Breast epithelium (tissue), 3 donors: ENCODE results near the gene MAP3K21.

Experiments used
- POLR2AphosphoS5 ChIP-seq, 3 donors: sonication (generic); formaldehyde crosslinking; IDR thresholded peaks; one replicate each; pipeline ENCODE4 v1.6.1; 2017; ENCODE audit warnings: antibody characterized with exemption in 3 of 3
- TF ChIP-seq, protein P1 (sequence below), 3 donors: fragments of 450-650 bp; IDR thresholded peaks; one replicate each; pipeline ENCODE4 v1.5.1; 2016 to 2017; ENCODE audit warnings: antibody characterized with exemption in 3 of 3, mild to moderate bottlenecking in 3 of 3, moderate library complexity in 3 of 3

DNA sequence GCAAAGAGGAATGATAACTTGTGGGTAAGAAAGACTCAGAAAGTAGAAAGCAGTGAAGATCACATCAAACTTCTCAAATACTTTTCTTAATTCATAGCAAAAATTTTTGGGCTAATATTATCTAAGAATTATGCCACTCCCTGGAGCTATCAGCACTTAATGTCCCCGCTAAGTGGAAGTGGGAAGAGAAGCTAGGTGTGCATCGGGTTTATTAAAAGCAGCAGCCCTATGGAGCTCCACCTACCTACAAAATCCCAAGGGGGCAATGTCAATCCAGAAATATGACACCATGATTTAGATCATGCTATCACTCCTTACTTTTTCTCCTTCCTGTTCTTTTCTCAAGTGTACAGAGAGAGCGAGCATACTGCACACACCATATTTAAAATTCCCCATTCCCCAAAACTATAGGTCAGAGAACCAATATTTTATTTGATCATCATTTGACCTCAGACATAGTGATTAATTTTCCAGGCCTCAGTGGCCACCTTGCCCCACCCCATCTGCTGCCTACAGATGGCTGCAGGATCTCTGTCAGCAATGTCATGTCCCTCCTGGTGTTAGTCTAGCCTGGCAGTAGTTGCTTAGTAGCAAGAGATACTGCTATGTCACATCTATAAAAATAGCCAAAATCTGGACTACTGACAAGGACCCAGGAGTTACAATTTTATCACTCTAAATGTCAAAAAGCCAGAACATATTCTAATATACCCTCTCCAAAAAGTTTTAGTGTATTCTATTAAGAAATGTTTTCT is 66.6 kb downstream of the MAP3K21 start:
- no peak for TF ChIP-seq POLR2AphosphoS5 (IDR thresholded peaks at IDR 0.05)
- TF ChIP-seq, protein P1, sequence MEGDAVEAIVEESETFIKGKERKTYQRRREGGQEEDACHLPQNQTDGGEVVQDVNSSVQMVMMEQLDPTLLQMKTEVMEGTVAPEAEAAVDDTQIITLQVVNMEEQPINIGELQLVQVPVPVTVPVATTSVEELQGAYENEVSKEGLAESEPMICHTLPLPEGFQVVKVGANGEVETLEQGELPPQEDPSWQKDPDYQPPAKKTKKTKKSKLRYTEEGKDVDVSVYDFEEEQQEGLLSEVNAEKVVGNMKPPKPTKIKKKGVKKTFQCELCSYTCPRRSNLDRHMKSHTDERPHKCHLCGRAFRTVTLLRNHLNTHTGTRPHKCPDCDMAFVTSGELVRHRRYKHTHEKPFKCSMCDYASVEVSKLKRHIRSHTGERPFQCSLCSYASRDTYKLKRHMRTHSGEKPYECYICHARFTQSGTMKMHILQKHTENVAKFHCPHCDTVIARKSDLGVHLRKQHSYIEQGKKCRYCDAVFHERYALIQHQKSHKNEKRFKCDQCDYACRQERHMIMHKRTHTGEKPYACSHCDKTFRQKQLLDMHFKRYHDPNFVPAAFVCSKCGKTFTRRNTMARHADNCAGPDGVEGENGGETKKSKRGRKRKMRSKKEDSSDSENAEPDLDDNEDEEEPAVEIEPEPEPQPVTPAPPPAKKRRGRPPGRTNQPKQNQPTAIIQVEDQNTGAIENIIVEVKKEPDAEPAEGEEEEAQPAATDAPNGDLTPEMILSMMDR (IDR thresholded peaks at IDR 0.05): no peak
